GM19099 (cell line): ENCODE data around the gene CNTNAP2.

Source experiments
- POLR2A ChIP-seq: IDR thresholded peaks from 3 replicates; pipeline ENCODE4 v1.6.1; 2011; ENCODE audit warnings: low read depth; ENCODE audit not compliant: insufficient read length; ENCODE audit errors: extremely low read depth

CNTNAP2 gene

GRCh38 chr7:146331369-146331768 is 214.8 kb downstream of the CNTNAP2 start:
- no peak for TF ChIP-seq POLR2A

GRCh38 chr7:146345251-146345650 is 228.7 kb downstream of the CNTNAP2 start:
- TF ChIP-seq POLR2A = no peak

GRCh38 chr7:146346096-146346495 is 229.5 kb downstream of the CNTNAP2 start:
- TF ChIP-seq POLR2A = no peak

DNA sequence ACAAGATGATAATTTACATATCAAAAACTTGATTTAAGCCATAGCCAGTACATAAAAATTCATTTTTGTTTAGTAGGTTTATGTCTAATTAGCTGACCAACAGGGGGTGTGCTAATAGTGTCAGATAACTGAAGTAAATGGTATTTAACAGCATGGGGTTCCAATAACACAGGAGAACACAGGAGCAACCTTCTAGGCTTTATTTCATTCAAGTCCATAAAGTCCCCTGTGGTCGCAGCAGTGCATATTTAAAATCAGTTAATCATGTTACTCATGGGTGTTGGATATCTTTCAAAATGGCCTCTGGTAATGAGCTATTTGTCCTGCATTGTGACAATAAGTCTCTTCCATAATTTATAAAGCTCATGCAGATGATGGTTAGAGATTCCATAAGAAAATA is 238.6 kb downstream of the CNTNAP2 start:
- no peak for TF ChIP-seq POLR2A

DNA sequence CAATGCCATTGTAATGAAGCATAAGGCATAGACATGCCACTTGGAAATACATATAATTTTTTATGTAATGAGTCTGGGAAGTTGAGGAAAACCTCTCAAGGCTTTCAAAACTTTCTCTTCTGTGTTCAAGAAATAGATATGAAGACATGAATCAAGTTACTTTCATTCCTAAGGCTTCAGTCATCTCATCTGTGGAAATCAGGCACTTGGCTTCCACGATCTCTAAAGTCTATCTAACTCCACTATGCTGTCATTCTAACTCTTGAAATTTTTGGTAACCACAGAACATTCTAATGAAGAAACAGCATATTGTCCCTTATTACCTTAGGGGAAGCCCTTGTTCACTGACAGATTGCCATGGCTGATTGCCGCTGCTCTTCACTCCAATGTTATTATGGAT is 242.6 kb downstream of the CNTNAP2 start:
- TF ChIP-seq POLR2A = no peak

GRCh38 chr7:146366938-146367337 is 250.3 kb downstream of the CNTNAP2 start:
- TF ChIP-seq POLR2A = no peak

DNA sequence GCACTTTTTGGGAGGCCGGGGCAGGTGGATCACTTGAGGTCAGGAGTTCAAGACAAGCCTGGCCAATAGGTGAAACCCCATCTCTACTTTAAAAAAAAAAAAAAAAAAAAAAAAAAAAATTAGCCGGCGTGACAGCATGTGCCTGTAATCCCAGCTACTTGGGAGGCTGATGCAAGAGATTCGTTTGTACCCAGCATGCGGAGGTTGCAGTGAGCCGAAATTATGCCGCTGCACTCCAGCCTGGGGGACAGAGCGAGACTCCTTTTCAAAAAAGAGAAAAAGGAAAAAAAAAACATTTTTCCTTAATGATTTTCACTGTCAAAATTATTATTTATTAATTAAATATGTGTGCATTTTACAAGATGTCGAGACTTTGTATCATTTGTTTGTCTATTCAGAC is 253.6 kb downstream of the CNTNAP2 start:
- no peak for TF ChIP-seq POLR2A

DNA sequence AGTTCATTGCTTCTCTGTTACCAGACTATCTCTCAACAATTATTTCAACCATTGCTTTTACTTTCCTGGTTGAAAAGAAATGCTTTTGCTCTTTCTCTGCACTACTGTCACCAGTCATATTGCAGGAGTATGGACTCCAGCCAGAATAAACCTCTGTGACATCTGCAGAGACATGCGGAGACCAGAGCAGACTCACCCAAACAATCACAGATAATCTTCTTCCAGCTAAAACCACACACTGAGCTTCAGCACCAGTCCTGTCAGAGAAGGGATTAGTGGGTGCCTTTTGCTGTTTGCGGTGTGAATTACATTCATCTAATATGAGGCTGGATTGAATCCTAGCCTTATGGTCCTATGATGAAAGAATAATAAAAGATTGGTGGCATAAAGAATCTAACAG is 258.6 kb downstream of the CNTNAP2 start:
- no peak for TF ChIP-seq POLR2A

DNA sequence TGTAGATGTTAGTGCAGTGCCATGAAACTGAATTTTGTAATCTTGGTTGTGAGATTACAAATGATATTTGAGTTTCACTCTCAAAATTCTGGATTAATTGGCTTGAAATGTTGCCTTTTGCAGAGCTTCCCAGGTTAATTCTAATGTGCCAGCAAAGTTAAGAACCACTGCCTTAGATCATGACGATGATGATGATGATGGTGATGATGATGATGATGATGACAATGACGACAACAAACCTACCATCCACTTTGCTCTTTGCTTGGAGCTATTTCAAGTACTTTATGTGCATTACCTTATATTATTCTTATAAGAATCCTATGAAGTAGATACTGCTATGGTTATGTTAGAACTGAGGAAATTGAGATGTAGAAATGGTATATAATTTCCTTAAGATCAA is 261.6 kb downstream of the CNTNAP2 start:
- TF ChIP-seq POLR2A = no peak

DNA sequence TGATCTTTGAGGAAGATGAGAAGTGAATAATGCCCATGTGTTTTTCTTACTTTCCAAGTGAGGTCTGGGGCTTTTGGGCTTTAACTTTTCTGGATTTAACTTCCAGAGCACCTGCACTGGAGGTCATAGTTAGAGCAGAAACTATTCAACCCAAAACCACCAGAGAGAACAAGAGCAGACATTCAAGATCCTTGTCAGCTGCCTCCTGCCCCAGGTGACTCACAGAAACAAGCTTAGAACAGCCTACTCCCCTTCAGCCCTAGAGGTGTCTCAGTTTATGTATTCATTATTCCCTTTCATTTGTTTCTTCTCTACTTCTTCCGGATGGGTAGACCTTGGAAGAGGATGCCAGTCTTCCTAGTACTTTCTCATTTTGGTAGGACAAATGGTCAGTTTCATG is 270.5 kb downstream of the CNTNAP2 start:
- TF ChIP-seq POLR2A = no peak

DNA sequence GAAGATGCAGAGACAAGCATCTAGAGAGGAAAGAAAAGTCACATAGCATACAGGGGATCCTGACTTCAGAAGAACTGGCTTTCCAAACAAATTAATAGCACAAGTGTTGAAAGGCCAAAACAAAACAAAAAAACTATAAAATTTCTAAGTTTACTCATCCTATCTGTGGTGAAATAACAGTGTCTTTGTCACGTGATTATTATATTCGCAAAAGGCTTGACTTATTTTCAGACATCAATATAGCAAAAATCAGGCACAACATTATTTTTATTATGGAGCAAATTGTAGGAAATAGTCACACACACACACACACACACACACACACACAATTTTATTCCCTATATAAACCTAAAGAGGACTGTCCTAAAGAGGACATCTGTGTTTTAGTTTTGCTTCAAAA is 272.3 kb downstream of the CNTNAP2 start:
- TF ChIP-seq POLR2A = no peak

- TF ChIP-seq POLR2A = no peak
Measured at GRCh38 chr7:146393346-146393745, 276.7 kb downstream of the CNTNAP2 start.

GRCh38 chr7:146397141-146397540 is 280.5 kb downstream of the CNTNAP2 start:
- no peak for TF ChIP-seq POLR2A

- no peak for TF ChIP-seq POLR2A
Measured at GRCh38 chr7:146401939-146402338, 285.3 kb downstream of the CNTNAP2 start.

DNA sequence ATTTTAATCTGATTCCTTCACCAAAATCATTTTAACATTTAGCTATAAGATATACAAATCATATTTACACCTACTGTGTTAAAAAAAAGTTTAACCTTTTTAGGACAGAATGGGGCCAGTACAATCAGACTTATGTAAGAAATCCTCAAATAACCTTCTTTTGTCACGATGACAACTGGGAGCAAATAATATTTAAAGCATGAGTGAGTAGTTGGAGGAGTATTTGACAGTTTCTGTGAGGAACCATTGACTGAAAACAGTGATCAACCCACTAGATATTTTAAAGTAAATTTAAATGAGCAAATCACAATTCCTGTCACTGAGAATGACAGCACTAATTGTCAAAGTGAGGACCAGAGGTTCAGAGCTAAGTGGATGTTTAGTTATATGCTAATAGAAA is 289.1 kb downstream of the CNTNAP2 start:
- no peak for TF ChIP-seq POLR2A

GRCh38 chr7:146411975-146412374 is 295.4 kb downstream of the CNTNAP2 start:
- no peak for TF ChIP-seq POLR2A

DNA sequence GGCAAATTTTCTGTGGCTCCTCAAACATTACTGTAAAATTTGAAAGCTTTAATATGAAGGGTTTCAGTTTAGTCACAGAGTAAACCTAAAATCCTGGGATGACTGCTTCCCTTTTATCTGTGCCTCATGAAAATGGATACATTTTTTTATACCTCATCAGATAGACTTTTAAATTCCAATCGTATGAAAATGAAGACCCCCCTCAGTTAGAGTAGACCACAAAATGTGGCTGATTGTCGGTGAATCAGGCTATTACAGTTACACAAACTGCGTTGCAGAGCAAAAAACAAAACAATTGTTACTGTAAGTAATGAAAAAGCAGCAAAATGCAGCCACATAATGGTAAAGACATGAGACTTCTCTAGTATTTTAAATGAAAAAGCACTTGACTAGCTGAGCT is 296.2 kb downstream of the CNTNAP2 start:
- no peak for TF ChIP-seq POLR2A

DNA sequence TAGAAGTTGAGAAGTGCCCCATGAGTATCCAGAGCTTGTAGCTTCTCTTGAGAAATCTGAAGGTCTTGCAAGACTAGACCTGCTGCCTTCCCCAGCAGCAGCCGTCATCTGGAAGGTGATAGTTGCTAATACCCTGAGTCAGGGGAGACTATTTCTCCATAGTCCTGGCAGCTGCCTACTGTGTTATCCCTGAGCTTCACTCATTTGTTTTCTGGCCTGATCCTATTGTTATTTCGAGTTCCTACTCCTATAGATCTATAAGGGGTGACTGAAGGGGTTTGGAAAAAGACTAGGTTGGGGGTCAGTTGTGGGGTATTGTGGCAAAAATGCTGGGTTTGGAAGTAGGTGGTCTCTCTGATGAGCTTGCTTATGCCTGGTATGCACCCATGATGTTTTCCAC is 297.8 kb downstream of the CNTNAP2 start:
- TF ChIP-seq POLR2A = no peak
